Measurements from ENCODE around the gene WDFY2.

The WDFY2 gene

DNA sequence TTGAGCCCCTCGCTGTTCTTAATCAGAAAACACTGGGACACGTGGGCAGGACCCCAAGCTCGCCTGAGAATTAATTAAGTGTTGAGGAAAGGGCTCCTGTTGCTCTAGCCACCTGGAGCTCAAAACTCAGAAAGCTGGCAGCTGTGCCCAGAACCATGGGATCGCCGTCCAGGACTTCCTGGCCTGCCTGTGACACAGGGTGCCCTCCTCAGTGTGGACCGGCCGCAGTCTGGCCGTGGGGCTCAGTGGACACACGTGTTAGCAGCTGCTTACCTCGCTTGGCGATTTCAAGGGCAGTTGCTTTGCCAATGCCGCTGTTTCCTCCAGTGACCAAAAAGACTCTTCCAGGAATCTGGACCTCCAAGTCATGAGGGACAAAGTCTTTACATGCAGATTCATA, 215.0 kb downstream of the WDFY2 start:
- Histone ChIP-seq H3K36me3 (peaks cover 27% of the 10 kb centered on the region), H3K9me3 (no peaks in the 10 kb centered on the region), H3K27ac (no peak overlapping the region), H3K4me3 (ENCODE audit: low read depth in 1 of 2, low read length in 1 of 2) (no peak overlapping the region), H3K4me1 (ENCODE audit: control insufficient read depth in 1 of 2, insufficient read depth in 1 of 2, low read depth in 1 of 2, low read length in 1 of 2) (peaks cover 16 to 18% of the 10 kb centered on the region in 2 experiments), H3K27me3 (peaks cover 39% of the 10 kb centered on the region)
- TF ChIP-seq, protein P1, sequence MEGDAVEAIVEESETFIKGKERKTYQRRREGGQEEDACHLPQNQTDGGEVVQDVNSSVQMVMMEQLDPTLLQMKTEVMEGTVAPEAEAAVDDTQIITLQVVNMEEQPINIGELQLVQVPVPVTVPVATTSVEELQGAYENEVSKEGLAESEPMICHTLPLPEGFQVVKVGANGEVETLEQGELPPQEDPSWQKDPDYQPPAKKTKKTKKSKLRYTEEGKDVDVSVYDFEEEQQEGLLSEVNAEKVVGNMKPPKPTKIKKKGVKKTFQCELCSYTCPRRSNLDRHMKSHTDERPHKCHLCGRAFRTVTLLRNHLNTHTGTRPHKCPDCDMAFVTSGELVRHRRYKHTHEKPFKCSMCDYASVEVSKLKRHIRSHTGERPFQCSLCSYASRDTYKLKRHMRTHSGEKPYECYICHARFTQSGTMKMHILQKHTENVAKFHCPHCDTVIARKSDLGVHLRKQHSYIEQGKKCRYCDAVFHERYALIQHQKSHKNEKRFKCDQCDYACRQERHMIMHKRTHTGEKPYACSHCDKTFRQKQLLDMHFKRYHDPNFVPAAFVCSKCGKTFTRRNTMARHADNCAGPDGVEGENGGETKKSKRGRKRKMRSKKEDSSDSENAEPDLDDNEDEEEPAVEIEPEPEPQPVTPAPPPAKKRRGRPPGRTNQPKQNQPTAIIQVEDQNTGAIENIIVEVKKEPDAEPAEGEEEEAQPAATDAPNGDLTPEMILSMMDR (IDR thresholded peaks at IDR 0.05): no peak

DNA sequence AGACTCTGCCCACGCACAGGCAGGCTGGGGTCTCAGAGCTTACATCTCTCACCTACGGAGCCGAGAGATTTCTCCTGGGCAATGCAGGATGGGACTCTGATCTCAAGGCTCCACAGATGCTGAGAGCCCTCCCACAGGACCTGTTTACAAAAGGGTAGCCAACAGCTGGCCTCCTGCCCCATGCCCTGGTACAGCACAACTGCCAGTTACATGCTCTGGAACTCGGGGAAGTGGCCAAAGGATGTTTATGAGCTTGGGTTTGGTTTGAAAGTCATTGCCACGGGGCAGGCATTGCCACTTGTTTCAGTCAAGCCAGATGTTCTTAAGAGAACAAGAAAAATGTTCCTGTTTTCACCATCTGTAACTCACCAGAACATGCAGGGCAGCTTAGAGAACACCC, 216.2 kb downstream of the WDFY2 start:
- peaks cover 27% of the 10 kb centered on the region for H3K36me3 ChIP-seq
- H3K9me3 ChIP-seq: no peaks in the 10 kb centered on the region
- peaks cover 39% of the 10 kb centered on the region for H3K27me3 ChIP-seq
- H3K4me3 ChIP-seq (ENCODE audit: low read depth in 1 of 2, low read length in 1 of 2): no peak overlapping the region
- H3K27ac ChIP-seq: no peak overlapping the region
- TF ChIP-seq, protein P1 (IDR thresholded peaks at IDR 0.05): no peak
- peaks cover 25 to 27% of the 10 kb centered on the region in 2 experiments for H3K4me1 ChIP-seq (ENCODE audit: control insufficient read depth in 1 of 2, insufficient read depth in 1 of 2, low read depth in 1 of 2, low read length in 1 of 2)

DNA sequence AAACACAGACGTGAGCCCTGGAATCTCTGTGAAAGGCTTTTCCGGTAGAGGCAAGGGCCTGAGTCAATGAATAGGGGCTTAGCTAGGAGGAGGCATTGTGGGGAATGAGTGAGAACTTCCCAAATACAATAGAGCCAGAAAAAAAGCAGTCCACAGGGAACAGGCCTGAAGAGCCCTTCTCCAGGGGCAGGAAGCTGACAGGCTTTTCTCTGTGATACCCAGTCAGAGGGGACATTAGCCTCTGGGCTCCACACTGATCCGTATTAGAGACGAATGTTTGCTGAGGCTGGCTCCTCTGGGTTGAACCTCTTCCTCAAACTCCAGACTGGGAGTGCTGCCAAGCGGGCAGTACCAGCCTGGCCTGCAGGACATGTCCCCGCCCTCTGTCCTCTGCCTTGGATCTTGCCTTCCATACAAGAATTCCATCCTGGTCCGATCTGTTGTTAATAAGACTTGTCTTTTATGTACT, 217.4 kb downstream of the WDFY2 start:
- TF ChIP-seq, protein P1 (IDR thresholded peaks at IDR 0.05): no peak
- H3K4me3 ChIP-seq (ENCODE audit: low read depth in 1 of 2, low read length in 1 of 2): no peak overlapping the region

GRCh38 chr13:51802631-51803418, 218.6 kb downstream of the WDFY2 start:
- peaks cover 39 to 41% of the 10 kb centered on the region in 2 experiments for H3K4me1 ChIP-seq (ENCODE audit: control insufficient read depth in 1 of 2, insufficient read depth in 1 of 2, low read depth in 1 of 2, low read length in 1 of 2)
- peak overlapping the region; percentile 98 for H3K27ac ChIP-seq
- peaks cover 32% of the 10 kb centered on the region for H3K27me3 ChIP-seq
- H3K9me3 ChIP-seq: no peaks in the 10 kb centered on the region
- TF ChIP-seq, protein P1 (IDR thresholded peaks at IDR 0.05): no peak
- peaks cover 17% of the 10 kb centered on the region for H3K36me3 ChIP-seq
- peak overlapping the region; percentile 83 to 88 for H3K4me3 ChIP-seq (ENCODE audit: low read depth in 1 of 2, low read length in 1 of 2)

More for the DNA sequence above, 217.4 kb downstream of the WDFY2 start:
- Histone ChIP-seq H3K9me3 (no peaks in the 10 kb centered on the region), H3K36me3 (peaks cover 25% of the 10 kb centered on the region), H3K4me1 (ENCODE audit: control insufficient read depth in 1 of 2, insufficient read depth in 1 of 2, low read depth in 1 of 2, low read length in 1 of 2) (peaks cover 36 to 39% of the 10 kb centered on the region in 2 experiments), H3K27me3 (peaks cover 33% of the 10 kb centered on the region), H3K27ac (no peak overlapping the region)

GRCh38 chr13:51803422-51804294, 219.4 kb downstream of the WDFY2 start, which contains the start of gene DHRS12:
Gene DHRS12 (minus strand): TSS chr13:51804163. CDS start chr13:51799659, 4,504 bp downstream.
- Histone ChIP-seq H3K4me1 (ENCODE audit: control insufficient read depth in 1 of 2, insufficient read depth in 1 of 2, low read depth in 1 of 2, low read length in 1 of 2) (peaks cover 39 to 41% of the 10 kb centered on the region in 2 experiments), H3K27me3 (peaks cover 32% of the 10 kb centered on the region), H3K36me3 (peaks cover 11% of the 10 kb centered on the region), H3K9me3 (no peaks in the 10 kb centered on the region), H3K4me3 (ENCODE audit: low read depth in 1 of 2, low read length in 1 of 2) (peak within 1 kb of the TSS; percentile 83 to 88), H3K27ac (peak within 1 kb of the TSS; percentile 98)
- TF ChIP-seq, protein P1 (IDR thresholded peaks at IDR 0.05): peak; percentile 67
